ENCODE data around the gene ECE1. TPM values are rescaled to one million over a fixed set of nuclear protein-coding genes. Genes with fewer than 3 reads are reported as not detected.
A peak's percentile ranks its signal among the peaks of the same experiment; 100 is the strongest.

Gene ECE1
- total RNA-seq, 2 donors from 2014 or later = 66.2 to 138 TPM

- intact Hi-C loops (cut with DNase I) = no loop called here
- DNase-seq (no peak), ATAC-seq (peak in 1 of 2 donors; percentile 8)
Measured at GRCh38 chr1:21280482-21280881, 9.8 kb downstream of the ECE1 start.

- ATAC-seq (peak; percentile 39 to 79), DNase-seq (peak; percentile 77)
- intact Hi-C loops (cut with DNase I) = no loop called here
Measured at GRCh38 chr1:21280011-21280471, 10.2 kb downstream of the ECE1 start.

GRCh38 chr1:21278860-21279845 lies 11.1 kb downstream of the ECE1 start:
- peak; percentile 16 to 20 for ATAC-seq
- no peak for DNase-seq

GRCh38 chr1:21278208-21278859 lies 11.9 kb downstream of the ECE1 start:
- ATAC-seq (peak; percentile 33 to 55), DNase-seq (peak; percentile 71)
- intact Hi-C loops (cut with DNase I) = no loop called here

More at GRCh38 chr1:21278860-21279845, 11.1 kb downstream of the ECE1 start:
- intact Hi-C loops (cut with DNase I) = no loop called here

DNA sequence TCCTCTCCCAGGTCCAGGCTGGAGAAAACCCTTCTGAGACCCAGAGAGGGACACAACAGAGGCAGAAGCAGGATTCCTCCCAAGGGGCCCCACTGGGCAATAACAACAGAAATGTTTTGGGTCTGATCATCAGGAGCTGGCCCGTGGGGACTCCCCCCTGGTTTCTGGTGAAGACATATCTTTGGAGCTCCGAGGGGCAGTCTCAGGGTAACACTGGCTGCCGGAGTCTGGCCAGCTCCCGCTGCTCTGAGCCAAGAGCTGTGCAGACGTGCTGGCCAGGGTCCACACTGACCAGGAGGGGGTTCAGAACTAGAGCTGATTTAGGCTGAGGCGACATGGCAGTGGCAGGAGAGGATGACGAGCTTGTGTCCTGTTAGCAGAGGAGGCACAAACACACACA lies 13.1 kb downstream of the ECE1 start:
- peak; percentile 35 to 76 for ATAC-seq

GRCh38 chr1:21272540-21272939 lies 17.7 kb downstream of the ECE1 start:
- no peak for DNase-seq
- intact Hi-C loops (cut with DNase I) = no loop called here

More for the DNA sequence above, 13.1 kb downstream of the ECE1 start:
- peak; percentile 71 for DNase-seq
- intact Hi-C loops (cut with DNase I) = no loop called here

GRCh38 chr1:21271550-21271949 lies 18.7 kb downstream of the ECE1 start:
- intact Hi-C loops (cut with DNase I) = no loop called here
- ATAC-seq = no peak
- DNase-seq = no peak

More at GRCh38 chr1:21272540-21272939, 17.7 kb downstream of the ECE1 start:
- ATAC-seq = no peak

DNA sequence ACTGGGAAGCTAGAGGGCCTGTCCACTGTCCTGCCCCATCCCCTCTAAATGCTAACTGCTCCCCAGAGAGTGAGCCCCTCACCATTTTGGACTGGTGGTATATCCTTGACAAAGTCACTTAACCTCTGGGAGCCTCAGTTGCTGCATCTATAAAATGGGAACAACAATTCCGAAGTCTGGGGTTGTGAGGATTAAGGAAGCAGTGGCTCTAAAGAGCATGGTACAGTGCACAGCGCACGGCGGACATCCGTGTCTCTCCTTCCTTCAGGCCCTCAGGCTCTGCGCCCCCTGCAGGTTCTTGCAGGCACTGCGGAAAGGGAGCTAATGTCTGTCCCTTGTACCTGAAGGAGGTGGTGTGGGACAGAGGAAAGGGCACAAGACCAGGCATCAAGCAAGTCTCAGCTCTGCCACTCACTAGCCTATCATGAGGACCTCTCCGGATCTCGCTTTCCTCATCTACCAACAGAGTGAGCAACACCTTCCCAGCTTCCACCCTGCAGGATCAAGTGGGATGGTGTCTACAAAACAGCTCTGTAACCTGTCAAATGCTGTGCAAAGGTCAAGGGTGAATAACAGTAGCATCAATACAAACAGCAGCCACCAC lies 20.1 kb downstream of the ECE1 start:
- ATAC-seq = peak; percentile 28 to 56
- peak; percentile 85 for DNase-seq
- intact Hi-C loops (cut with DNase I) = no loop called here

- intact Hi-C loops (cut with DNase I) = no loop called here
- DNase-seq = no peak
- peak; percentile 41 to 53 for ATAC-seq
Measured at GRCh38 chr1:21269461-21270085, 20.7 kb downstream of the ECE1 start.

- intact Hi-C loops (cut with DNase I) = no loop called here
- DNase-seq = peak; percentile 62
- peak; percentile 28 to 36 for ATAC-seq
Measured at GRCh38 chr1:21268281-21269239, 21.7 kb downstream of the ECE1 start.

DNA sequence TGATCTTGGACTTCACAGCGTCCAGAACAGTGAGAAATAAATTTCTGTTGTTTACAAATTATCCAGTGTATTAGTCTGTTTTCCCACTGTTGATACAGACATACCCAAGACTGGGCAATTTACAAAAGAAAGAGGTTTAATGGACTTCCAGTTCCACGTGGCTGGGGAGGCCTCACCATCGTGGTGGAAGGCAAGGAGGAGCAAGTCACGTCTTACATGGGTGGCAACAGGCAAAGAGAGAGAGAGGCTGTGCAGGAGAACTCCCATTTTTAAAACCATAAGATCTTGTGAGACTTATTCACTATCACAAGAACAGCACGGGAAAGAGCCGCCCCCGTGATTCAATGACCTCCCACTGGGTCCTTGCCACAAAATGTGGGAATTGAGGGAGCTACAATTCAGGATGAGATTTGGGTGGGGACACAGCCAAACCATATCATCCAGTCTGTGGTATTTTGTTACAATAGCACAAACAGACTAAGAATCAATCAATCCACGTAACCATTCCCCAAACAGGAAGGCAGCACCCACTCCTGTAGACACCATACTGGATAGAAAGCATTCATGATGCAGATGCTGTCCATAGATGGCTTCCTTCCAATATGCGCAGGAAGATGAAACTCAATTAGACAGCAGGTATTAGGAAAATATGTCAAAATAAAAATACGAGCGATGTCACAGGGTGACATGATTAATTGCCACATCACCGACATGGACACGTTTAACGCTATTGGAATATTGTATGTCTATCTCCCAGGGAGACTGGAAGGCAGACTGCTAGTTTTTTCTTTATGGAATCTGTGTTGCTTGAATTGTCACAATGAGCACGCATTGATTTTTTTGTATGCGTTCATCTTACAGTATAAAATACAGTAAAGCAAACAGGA lies 22.8 kb downstream of the ECE1 start:
- intact Hi-C loops (cut with DNase I) = no loop called here
- no peak for DNase-seq
- no peak for ATAC-seq

DNA sequence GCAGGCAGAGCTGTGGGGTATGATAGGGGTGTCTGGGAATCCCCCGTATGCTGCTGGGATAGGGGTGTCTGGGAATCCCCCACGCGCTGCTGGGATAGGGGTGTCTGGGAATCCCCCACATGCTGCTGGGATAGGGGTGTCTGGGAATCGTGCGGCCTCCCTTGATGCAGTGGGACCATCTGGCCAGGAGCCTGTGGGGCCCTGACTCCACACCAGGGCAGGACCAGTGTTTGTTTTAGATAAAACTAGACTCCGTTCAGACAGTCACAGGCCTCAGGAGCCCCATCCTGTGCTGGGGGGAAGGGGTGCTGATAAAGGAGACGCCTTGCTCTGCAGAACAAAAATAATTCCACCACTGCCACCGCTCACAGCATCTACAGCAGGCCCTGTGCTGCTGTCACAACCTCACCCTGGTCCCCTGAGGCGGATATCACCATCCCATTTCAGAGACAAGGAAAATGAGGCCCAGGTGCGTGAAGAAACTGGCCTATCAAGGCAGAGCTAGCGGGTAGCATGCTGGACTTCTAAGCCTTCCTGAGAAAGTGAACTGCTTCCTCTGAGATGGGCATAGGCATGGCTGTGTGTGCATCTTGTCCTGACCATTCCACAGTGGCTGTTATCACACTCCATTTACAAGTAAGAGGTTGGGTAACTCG lies 24.0 kb downstream of the ECE1 start:
- peak; percentile 72 for DNase-seq
- intact Hi-C loops (cut with DNase I) = no loop called here
- ATAC-seq = no peak

DNA sequence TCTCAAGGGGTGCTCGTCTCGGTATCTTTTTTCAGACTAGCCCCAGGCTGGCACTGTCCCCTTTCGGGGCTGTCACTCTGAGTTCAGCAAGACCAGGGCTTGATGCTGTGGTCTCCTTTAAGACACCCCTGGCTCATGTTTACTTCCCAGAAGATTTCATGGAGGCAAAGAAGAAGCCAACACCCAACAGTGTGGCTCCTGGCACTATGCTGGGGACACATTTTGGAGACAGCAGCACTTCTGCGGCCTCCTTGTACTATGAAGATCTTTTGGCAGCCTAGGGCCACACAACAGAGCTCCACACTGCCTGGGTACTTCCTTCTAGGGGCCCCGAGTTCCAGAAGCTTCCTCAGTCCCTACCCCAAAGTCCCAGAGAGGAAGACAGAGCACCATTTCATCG lies 24.6 kb downstream of the ECE1 start:
- ATAC-seq = no peak
- DNase-seq = no peak
- intact Hi-C loops (cut with DNase I) = no loop called here

DNA sequence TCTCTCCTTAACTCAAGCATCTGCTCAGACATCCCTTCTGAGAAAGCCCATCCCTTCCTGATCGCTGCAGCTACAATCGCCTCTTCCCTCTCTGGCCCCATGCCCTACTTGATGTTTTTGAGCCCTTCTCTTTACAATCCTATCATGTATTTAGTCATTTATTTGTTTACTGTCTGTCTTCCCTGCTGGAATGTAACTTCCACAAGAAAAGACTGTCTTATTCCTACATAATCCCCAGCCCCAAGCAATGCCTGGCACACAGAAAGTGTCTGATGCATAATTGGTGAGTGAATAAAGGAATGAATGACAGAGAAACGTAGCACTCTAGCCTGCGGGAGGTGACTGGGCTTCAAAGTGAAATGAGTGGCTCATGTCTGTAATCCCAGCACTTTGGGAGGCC lies 25.4 kb downstream of the ECE1 start:
- ATAC-seq (no peak), DNase-seq (no peak)
- intact Hi-C loops (cut with DNase I) = loop anchor here in 1 of 2 donors (5.0 kb wide), 1 partner anchor 77 kb away; no protein-coding TSS in a partner anchor

DNA sequence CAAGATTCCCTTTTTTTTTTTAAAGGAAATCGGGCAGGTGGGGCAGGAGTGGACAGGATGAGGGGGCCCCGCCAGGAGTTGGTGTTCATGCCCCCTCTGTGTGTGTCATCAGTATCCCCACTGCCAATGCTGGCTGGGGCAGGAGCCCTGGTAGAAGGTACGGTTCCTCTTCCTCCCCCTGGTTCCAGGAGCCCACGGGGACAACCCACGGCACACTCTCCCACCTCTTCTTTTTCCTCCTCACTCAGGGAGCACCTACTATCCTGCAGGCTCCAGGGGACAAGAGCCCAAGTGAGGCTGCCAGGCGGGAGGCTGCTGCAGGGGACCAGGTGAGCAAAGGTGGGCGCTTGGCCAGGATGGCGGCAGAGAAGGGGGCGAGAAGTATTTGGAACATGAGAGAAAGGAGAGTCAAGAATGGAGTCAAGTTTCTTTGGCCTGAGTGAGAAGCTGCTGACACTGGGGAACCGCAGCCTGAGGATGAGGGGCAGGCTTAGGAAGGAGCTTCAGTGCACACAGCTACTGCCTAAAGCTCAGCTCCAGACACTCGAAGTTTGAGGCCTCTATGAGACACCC lies 26.5 kb downstream of the ECE1 start:
- DNase-seq = no peak
- intact Hi-C loops (cut with DNase I) = loop anchor here in 1 of 2 donors (5.0 kb wide), 1 partner anchor 79 kb away; no protein-coding TSS in a partner anchor
- no peak for ATAC-seq

DNA sequence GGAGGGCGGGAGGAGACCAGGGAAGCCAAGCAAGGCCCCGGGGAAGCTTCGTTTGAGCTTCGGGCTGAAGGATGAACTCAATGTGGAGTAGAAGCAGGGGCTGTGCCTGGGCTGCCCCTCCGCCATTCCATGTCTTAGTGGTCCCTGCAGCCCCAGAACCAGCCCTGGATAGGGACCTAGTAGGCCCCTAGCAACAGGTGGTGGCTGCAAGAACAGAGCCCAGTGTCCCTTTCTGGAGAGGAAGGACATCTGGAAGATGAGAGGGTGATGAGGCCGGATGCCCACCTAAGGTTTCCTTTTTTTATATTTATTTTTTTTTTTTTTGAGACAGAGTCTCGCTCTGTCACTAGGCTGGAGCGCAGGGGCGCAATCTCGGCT lies 27.2 kb downstream of the ECE1 start:
- ATAC-seq (no peak), DNase-seq (no peak)
- intact Hi-C loops (cut with DNase I) = loop anchor here in 1 of 2 donors (5.0 kb wide), 1 partner anchor 79 kb away; no protein-coding TSS in a partner anchor

Measured in left cardiac atrium (tissue), 4 donors.